GM12873 (cell line): ENCODE results near the gene AP1B1.

Experiments used
- CTCF ChIP-seq: IDR thresholded peaks from 2 replicates; pipeline ENCODE4 v1.5.1; 2012; ENCODE audit warnings: low read depth, mild to moderate bottlenecking, moderate library complexity, low read length, control low read depth; ENCODE audit not compliant: insufficient read depth; ENCODE audit errors: missing control alignments

Gene AP1B1

GRCh38 chr22:29329581-29329980, 58.8 kb downstream of the AP1B1 start:
- no peak for TF ChIP-seq CTCF

- no peak for TF ChIP-seq CTCF
These were observed 59.5 kb downstream of the AP1B1 start for GRCh38 chr22:29328566-29329500.

GRCh38 chr22:29328055-29328454, 60.3 kb downstream of the AP1B1 start:
- TF ChIP-seq CTCF: peak; percentile 15

- TF ChIP-seq CTCF: no peak
These were observed 61.1 kb downstream of the AP1B1 start for GRCh38 chr22:29327089-29327764.

- no peak for TF ChIP-seq CTCF
These were observed 61.9 kb downstream of the AP1B1 start for GRCh38 chr22:29326481-29326880.

- TF ChIP-seq CTCF: no peak
These were observed 62.5 kb downstream of the AP1B1 start for GRCh38 chr22:29325785-29326315.

- TF ChIP-seq CTCF: no peak
These were observed 63.0 kb downstream of the AP1B1 start for GRCh38 chr22:29325356-29325755.
